ENCODE results near the gene MED10. TPM values are rescaled to one million over a fixed set of nuclear protein-coding genes. Genes with fewer than 3 reads are reported as not detected.

MED10 gene
- total and polyA plus RNA-seq, 2 donors (not counting 1 experiment from before 2014, with no cell fraction given) = 49.9 to 50.9 TPM

DNA sequence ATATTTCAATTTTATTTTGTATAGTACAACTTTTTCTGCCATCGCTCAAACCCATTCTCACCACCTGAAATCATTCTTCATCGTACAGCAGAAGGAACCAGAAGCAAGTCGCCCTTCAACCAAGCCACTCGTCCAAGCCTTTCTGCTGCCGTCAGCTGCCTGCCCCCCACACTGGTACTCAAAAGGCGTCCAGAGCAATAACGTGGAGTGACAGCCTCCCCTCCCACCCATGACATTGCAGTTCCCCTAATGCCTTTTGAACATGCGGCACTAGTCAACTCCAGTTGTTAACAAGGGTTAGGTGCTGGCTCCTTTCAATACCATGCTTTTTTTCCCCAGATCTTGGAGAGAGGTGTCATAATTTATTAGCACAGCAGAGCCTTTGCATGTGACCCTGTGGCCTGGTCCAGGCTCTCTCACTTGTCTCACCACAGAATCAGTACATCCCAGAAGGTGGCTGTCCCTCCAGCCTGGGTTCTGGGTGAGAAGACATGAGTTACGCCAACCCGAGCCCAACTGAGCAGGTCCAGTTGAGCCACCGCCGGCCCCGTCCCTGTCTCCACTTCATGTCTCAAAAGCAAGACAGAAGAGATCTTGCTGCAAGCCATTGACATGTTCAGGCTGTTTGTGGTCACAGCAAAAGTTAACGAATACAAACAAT lies 20.4 kb upstream of the MED10 start:
- H3K4me2 ChIP-seq (replicated peaks; ENCODE audit: low read depth, low read length, poor library complexity, severe bottlenecking) = no peak overlapping the region
- H3K27me3 ChIP-seq (replicated peaks in 1 of 4; ENCODE audit: control extremely low read depth in 1 of 4, control insufficient read depth in 3 of 4, insufficient read depth in 4 of 4, low read length in 3 of 4) = peaks cover 0 to 14% (median 0%) of the 10 kb centered on the region in 4 experiments
- no peaks in the 10 kb centered on the region for H3K79me2 ChIP-seq (ENCODE audit: control insufficient read depth, insufficient read depth, low read length)
- WGBS (ENCODE audit: insufficient coverage) = 87% methylated on average over 13 of the region's 14 CpGs
- no peak overlapping the region for H2AFZ ChIP-seq (ENCODE audit: insufficient read depth, low read depth, low read length, poor library complexity, severe bottlenecking)
- no peaks in the 10 kb centered on the region for H4K20me1 ChIP-seq (ENCODE audit: control insufficient read depth, insufficient read depth, low read length, poor library complexity, severe bottlenecking)
- no peak for ATAC-seq (ENCODE audit: low read depth)
- no peak overlapping the region for H3K27ac ChIP-seq (ENCODE audit: low read length in 2 of 2)
- H3K4me3 ChIP-seq (ENCODE audit: control extremely low read depth in 1 of 5, extremely low read depth in 1 of 5, insufficient read depth in 1 of 5, low read depth in 2 of 5, low read length in 4 of 5) = no peak overlapping the region
- POLR2A ChIA-PET = no interaction called here
- no peak overlapping the region for H3K27ac Mint-ChIP-seq
- H3K36me3 ChIP-seq (replicated peaks in 1 of 2; ENCODE audit: control extremely low read depth in 1 of 2, control insufficient read depth in 1 of 2, extremely low read depth in 1 of 2, insufficient read depth in 2 of 2, low read length in 1 of 2) = no peaks in the 10 kb centered on the region
- peaks cover 1% of the 10 kb centered on the region for H3K4me1 Mint-ChIP-seq
- peaks cover 0 to 7% (median 0%) of the 10 kb centered on the region in 3 donors for H3K9me3 ChIP-seq (ENCODE audit: control extremely low read depth in 1 of 3, control insufficient read depth in 2 of 3, insufficient read depth in 1 of 3, low read length in 2 of 3)
- DNase-seq = no peak
- no peak for TF ChIP-seq EZH2 (IDR thresholded peaks at IDR 0.05; ENCODE audit: borderline replicate concordance, insufficient read depth, low read depth, low read length, poor library complexity, severe bottlenecking)
- TF ChIP-seq, protein P1, sequence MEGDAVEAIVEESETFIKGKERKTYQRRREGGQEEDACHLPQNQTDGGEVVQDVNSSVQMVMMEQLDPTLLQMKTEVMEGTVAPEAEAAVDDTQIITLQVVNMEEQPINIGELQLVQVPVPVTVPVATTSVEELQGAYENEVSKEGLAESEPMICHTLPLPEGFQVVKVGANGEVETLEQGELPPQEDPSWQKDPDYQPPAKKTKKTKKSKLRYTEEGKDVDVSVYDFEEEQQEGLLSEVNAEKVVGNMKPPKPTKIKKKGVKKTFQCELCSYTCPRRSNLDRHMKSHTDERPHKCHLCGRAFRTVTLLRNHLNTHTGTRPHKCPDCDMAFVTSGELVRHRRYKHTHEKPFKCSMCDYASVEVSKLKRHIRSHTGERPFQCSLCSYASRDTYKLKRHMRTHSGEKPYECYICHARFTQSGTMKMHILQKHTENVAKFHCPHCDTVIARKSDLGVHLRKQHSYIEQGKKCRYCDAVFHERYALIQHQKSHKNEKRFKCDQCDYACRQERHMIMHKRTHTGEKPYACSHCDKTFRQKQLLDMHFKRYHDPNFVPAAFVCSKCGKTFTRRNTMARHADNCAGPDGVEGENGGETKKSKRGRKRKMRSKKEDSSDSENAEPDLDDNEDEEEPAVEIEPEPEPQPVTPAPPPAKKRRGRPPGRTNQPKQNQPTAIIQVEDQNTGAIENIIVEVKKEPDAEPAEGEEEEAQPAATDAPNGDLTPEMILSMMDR (IDR thresholded peaks at IDR 0.05) = no peak
- no peak overlapping the region for H3K9ac ChIP-seq (ENCODE audit: low read length)
- H3K4me1 ChIP-seq (ENCODE audit: control insufficient read depth in 2 of 2, insufficient read depth in 2 of 2, low read length in 2 of 2) = no peaks in the 10 kb centered on the region
- H3K4me3 Mint-ChIP-seq = no peak overlapping the region
- peaks cover 32% of the 10 kb centered on the region for H3K27me3 Mint-ChIP-seq
- intact Hi-C loops (cut with micrococcal nuclease) = no loop called here
- no peaks in the 10 kb centered on the region for H3K9me3 Mint-ChIP-seq (ENCODE audit: insufficient read depth)
- CTCF ChIA-PET = no interaction called here

DNA sequence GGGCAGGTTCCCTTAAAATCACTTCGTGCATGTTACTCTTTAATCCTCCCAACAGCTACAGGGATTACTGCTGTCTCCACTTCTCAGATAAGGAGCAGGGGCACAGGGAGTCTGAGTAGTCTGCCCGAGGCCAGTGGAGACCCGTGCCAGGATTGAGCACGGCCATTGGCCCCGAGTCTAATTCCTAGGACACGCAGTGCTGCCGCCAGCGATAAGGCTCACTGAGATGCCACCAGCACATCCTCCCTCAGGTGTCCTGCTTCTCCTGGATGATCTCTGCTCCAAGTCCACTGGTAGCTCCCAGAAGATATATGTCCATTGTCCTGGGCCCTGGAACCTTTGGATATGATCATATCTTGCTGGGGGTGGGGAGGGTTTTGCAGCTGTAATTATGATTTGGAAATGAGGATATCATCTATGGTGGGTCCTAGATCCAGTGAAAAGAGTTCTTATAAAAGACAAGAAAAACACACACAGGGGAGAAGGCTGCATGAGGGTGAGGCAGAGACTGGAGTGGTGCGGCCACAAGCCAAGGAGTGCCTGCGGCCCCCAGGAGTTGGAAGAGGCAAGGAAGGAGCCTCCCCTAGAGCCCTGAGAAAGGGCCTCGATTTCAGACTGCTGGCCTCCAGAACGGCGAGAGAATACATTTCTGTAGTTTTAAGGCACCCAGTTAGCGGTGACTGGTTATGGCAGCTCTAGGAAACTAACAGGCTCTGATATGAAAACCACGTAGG lies 19.4 kb upstream of the MED10 start:
- Histone ChIP-seq H3K4me3 (ENCODE audit: control extremely low read depth in 1 of 5, extremely low read depth in 1 of 5, insufficient read depth in 1 of 5, low read depth in 2 of 5, low read length in 4 of 5) (no peak overlapping the region), H3K9me3 (ENCODE audit: control extremely low read depth in 1 of 3, control insufficient read depth in 2 of 3, insufficient read depth in 1 of 3, low read length in 2 of 3) (peaks cover 0 to 7% (median 0%) of the 10 kb centered on the region in 3 donors), H2AFZ (ENCODE audit: insufficient read depth, low read depth, low read length, poor library complexity, severe bottlenecking) (no peak overlapping the region), H3K4me1 (ENCODE audit: control insufficient read depth in 2 of 2, insufficient read depth in 2 of 2, low read length in 2 of 2) (peaks cover 0 to 3% of the 10 kb centered on the region in 2 donors), H3K27me3 (replicated peaks in 1 of 4; ENCODE audit: control extremely low read depth in 1 of 4, control insufficient read depth in 3 of 4, insufficient read depth in 4 of 4, low read length in 3 of 4) (peaks cover 0 to 14% (median 0%) of the 10 kb centered on the region in 4 experiments), H3K27ac (ENCODE audit: low read length in 2 of 2) (no peak overlapping the region), H3K36me3 (replicated peaks in 1 of 2; ENCODE audit: control extremely low read depth in 1 of 2, control insufficient read depth in 1 of 2, extremely low read depth in 1 of 2, insufficient read depth in 2 of 2, low read length in 1 of 2) (no peaks in the 10 kb centered on the region), H3K4me2 (replicated peaks; ENCODE audit: low read depth, low read length, poor library complexity, severe bottlenecking) (no peak overlapping the region), H3K9ac (ENCODE audit: low read length) (no peak overlapping the region), H4K20me1 (ENCODE audit: control insufficient read depth, insufficient read depth, low read length, poor library complexity, severe bottlenecking) (no peaks in the 10 kb centered on the region), H3K79me2 (ENCODE audit: control insufficient read depth, insufficient read depth, low read length) (no peaks in the 10 kb centered on the region)
- ChIA-PET POLR2A (no interaction called here), CTCF (no interaction called here)
- no peak for TF ChIP-seq EZH2 (IDR thresholded peaks at IDR 0.05; ENCODE audit: borderline replicate concordance, insufficient read depth, low read depth, low read length, poor library complexity, severe bottlenecking)
- TF ChIP-seq, protein P1 (IDR thresholded peaks at IDR 0.05) = no peak
- peaks cover 6% of the 10 kb centered on the region for H3K4me1 Mint-ChIP-seq
- H3K27me3 Mint-ChIP-seq = peaks cover 32% of the 10 kb centered on the region
- no peak overlapping the region for H3K27ac Mint-ChIP-seq
- no peak for ATAC-seq (ENCODE audit: low read depth)
- intact Hi-C loops (cut with micrococcal nuclease) = no loop called here
- no peaks in the 10 kb centered on the region for H3K9me3 Mint-ChIP-seq (ENCODE audit: insufficient read depth)
- H3K4me3 Mint-ChIP-seq = no peak overlapping the region
- DNase-seq = no peak
- WGBS (ENCODE audit: insufficient coverage) = 85% methylated on average over 10 of the region's 15 CpGs
